NCI-H526 treated with DMSO at 0.1 percent for 48 hours (cell line): ENCODE measurements around the gene AUNIP.
A peak's percentile ranks its signal among the peaks of the same experiment; 100 is the strongest.

ENCODE experiments used
- DNase-seq: peaks from one replicate; lab custom pipeline; 2025; lab: John Stamatoyannopoulos, UW

AUNIP gene

GRCh38 chr1:25828491-25828890 lies 30.8 kb downstream of the AUNIP start:
- no peak for DNase-seq

GRCh38 chr1:25826571-25826970 lies 32.7 kb downstream of the AUNIP start:
- no peak for DNase-seq

- DNase-seq, result no peak
These were observed 33.7 kb downstream of the AUNIP start for GRCh38 chr1:25825605-25826004.

- no peak for DNase-seq
These were observed 37.6 kb downstream of the AUNIP start for GRCh38 chr1:25821630-25822091.

GRCh38 chr1:25821112-25821476 lies 38.2 kb downstream of the AUNIP start:
- DNase-seq, result no peak

- DNase-seq, result no peak
These were observed 38.8 kb downstream of the AUNIP start for GRCh38 chr1:25820247-25821111.

GRCh38 chr1:25819491-25820246 lies 39.6 kb downstream of the AUNIP start, which contains the start of gene MTFR1L:
MTFR1L (plus strand) TSS chr1:25819954; CDS start chr1:25823105, 3,151 bp downstream.
- DNase-seq, result peak; percentile 69

GRCh38 chr1:25818569-25818968 lies 40.7 kb downstream of the AUNIP start:
- no peak for DNase-seq

GRCh38 chr1:25817840-25818501 lies 41.3 kb downstream of the AUNIP start:
- DNase-seq, result no peak

GRCh38 chr1:25816112-25816718 lies 43.0 kb downstream of the AUNIP start:
- no peak for DNase-seq

- no peak for DNase-seq
These were observed 43.8 kb downstream of the AUNIP start for GRCh38 chr1:25815208-25816111.

- no peak for DNase-seq
These were observed 44.6 kb downstream of the AUNIP start for GRCh38 chr1:25814549-25815087.

- no peak for DNase-seq
These were observed 45.4 kb downstream of the AUNIP start for GRCh38 chr1:25813734-25814471.

- no peak for DNase-seq
These were observed 46.1 kb downstream of the AUNIP start for GRCh38 chr1:25813071-25813733.

- no peak for DNase-seq
These were observed 47.7 kb downstream of the AUNIP start for GRCh38 chr1:25811384-25812082.

GRCh38 chr1:25810341-25811299 lies 48.6 kb downstream of the AUNIP start:
- DNase-seq, result no peak

- DNase-seq, result no peak
These were observed 49.3 kb downstream of the AUNIP start for GRCh38 chr1:25809929-25810328.
